ENCODE measurements around the gene SOCS1.

The SOCS1 gene

DNA sequence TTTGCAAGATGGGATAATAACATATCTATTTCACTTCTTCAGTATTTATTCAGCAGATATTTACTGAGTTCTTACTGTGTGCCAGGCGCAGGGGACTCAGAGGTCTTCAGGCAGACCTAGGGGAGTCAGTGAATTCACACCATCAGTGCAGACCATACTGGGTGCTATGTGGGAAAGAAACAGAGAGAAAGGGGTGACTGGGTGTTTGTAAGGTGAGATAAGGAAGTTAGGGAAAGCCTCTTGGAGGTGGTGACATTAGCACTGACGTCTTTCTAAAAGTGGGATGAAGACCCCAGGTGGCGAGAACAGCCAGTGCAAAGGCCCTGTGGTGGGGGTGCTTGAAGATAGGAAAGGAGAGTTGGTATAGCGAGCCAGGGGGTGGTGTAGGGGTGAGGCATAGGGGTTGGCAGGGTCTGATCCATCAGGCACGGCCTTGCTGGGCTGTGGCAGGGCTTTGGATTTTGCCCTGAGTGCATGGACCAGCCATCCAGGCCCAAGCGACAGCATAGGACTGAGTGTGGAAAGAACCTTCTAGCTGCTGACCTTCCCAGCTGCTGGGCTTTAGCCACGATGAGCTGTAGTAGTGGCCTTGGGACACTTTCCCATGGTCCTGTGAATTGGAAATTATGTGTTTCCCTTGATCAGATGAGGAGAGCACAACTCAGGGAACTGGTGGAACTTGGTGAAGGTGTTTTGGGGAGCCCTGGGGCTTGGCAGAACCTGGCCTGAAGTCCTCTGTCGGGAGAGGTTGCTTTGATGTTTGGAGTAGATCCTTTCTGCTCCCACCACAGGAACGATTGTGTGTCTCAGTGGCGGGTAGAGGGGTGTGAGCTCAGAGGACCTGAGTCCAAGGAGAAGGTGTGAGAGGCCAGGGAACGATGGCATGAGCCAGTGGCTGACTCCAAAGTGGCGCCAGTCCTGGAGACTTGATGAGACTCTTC lies 3.9 kb upstream of the SOCS1 start:
- TF ChIP-seq FOXP2 (optimal IDR thresholded peaks at IDR 0.05; ENCODE audit: borderline replicate concordance, extremely low read depth, extremely low read length, insufficient read depth) = no peak
- TF ChIP-seq POLR2AphosphoS5 (IDR thresholded peaks at IDR 0.05; ENCODE audit: low read depth, low read length) = no peak
- TF ChIP-seq, protein P1, sequence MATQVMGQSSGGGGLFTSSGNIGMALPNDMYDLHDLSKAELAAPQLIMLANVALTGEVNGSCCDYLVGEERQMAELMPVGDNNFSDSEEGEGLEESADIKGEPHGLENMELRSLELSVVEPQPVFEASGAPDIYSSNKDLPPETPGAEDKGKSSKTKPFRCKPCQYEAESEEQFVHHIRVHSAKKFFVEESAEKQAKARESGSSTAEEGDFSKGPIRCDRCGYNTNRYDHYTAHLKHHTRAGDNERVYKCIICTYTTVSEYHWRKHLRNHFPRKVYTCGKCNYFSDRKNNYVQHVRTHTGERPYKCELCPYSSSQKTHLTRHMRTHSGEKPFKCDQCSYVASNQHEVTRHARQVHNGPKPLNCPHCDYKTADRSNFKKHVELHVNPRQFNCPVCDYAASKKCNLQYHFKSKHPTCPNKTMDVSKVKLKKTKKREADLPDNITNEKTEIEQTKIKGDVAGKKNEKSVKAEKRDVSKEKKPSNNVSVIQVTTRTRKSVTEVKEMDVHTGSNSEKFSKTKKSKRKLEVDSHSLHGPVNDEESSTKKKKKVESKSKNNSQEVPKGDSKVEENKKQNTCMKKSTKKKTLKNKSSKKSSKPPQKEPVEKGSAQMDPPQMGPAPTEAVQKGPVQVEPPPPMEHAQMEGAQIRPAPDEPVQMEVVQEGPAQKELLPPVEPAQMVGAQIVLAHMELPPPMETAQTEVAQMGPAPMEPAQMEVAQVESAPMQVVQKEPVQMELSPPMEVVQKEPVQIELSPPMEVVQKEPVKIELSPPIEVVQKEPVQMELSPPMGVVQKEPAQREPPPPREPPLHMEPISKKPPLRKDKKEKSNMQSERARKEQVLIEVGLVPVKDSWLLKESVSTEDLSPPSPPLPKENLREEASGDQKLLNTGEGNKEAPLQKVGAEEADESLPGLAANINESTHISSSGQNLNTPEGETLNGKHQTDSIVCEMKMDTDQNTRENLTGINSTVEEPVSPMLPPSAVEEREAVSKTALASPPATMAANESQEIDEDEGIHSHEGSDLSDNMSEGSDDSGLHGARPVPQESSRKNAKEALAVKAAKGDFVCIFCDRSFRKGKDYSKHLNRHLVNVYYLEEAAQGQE (IDR thresholded peaks at IDR 0.05; ENCODE audit: insufficient read depth in 1 of 2, low read depth in 2 of 2, low read length in 2 of 2) = no peak
- no peak for TF ChIP-seq SIN3A (IDR thresholded peaks at IDR 0.05; ENCODE audit: borderline replicate concordance, insufficient read depth, low read length)
- no peak for TF ChIP-seq TAF1 (IDR thresholded peaks at IDR 0.05; ENCODE audit: borderline replicate concordance, insufficient read depth, low read length)

DNA sequence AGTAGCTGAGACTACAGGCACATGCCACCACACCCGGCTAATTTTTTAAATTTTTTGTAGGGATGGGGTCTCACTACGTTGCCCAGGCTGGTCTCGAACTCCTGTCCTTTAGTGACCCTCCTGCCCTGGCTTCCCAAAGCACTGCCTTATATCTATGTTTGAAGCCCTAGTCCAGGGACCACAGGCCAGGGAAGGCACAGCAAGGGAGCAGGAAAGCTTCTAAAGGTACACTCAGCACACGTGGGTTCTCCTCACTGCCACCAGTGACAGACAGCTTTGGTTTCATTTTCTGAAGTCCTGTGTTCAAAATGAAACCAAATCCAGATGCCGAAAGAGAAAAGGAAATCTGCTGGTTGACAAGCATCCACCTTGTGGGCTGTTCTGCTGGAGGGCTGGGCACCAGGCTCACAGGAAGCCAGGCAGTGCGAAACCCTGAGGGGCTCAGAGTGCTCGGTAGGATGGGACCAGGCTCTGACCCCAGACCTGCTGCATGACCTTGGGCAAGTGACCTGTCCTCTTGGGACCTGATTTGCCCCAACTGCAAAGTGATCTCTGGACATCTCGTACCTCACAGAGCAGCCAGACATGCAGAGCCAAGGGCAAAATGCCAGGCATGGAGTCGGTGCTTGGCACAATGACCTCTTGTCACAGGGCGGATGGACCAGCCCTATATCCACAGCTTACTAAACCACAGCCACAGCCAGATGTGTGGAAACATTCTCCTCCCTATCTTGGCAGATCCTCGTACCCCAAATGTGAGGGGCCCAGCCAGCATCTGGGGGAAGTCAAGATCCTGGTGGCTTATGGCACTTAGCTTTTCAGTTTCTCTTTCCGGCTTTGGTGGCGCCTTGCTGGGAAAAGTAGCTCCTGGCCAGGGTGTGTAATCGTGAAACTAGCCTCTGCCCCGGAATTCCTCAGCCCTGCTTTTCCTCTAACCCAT lies 2.8 kb upstream of the SOCS1 start:
- TF ChIP-seq FOXP2 (optimal IDR thresholded peaks at IDR 0.05; ENCODE audit: borderline replicate concordance, extremely low read depth, extremely low read length, insufficient read depth) = no peak
- TF ChIP-seq TAF1 (IDR thresholded peaks at IDR 0.05; ENCODE audit: borderline replicate concordance, insufficient read depth, low read length) = no peak
- TF ChIP-seq, protein P1 (IDR thresholded peaks at IDR 0.05; ENCODE audit: insufficient read depth in 1 of 2, low read depth in 2 of 2, low read length in 2 of 2) = no peak
- TF ChIP-seq SIN3A (IDR thresholded peaks at IDR 0.05; ENCODE audit: borderline replicate concordance, insufficient read depth, low read length) = no peak
- no peak for TF ChIP-seq POLR2AphosphoS5 (IDR thresholded peaks at IDR 0.05; ENCODE audit: low read depth, low read length)

DNA sequence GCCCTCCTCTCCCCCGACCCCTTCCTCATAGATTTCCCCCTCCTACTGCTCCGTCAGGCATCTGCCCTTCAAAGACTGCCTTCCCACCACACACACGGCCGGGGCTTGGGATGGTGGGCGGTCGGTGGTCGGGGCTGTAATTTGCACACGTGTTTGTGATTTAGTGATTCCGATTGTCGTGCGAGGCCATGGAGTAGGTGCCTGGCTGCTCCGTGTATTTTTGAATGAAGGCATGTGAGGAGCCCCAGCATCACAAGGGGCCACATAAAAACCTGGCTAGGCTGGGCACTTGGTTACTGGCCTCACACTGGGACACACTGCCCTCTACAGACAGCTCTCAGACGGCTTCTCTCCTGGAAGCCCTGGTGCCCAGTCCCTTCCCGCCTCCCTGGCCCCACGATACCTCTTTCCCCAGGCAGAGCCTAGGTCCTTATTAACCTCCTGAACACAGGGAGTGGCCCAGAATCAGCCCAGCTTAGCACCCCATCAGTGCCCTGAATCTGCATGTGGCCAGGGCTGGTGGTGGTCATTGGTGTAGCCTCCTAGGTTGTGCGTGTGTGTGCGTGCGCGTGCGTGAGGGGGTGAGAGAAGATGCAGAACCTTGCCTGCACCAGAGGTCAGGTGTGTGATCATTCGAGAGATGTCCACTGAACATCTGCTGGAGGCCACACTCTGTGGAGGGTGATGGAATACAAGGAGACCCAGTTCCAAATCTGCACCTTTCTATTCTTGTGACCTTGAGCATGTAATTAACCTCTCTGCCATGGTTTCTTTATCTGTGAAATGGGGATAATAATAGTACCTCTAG lies 1.3 kb upstream of the SOCS1 start:
- TF ChIP-seq SIN3A (IDR thresholded peaks at IDR 0.05; ENCODE audit: borderline replicate concordance, insufficient read depth, low read length) (0 out of 2 replicates have a peak, but pooled peaks have one; percentile 22), POLR2AphosphoS5 (IDR thresholded peaks at IDR 0.05; ENCODE audit: low read depth, low read length) (no peak), FOXP2 (optimal IDR thresholded peaks at IDR 0.05; ENCODE audit: borderline replicate concordance, extremely low read depth, extremely low read length, insufficient read depth) (no peak)
- TF ChIP-seq, protein P1 (IDR thresholded peaks at IDR 0.05; ENCODE audit: insufficient read depth in 1 of 2, low read depth in 2 of 2, low read length in 2 of 2) = no peak

DNA sequence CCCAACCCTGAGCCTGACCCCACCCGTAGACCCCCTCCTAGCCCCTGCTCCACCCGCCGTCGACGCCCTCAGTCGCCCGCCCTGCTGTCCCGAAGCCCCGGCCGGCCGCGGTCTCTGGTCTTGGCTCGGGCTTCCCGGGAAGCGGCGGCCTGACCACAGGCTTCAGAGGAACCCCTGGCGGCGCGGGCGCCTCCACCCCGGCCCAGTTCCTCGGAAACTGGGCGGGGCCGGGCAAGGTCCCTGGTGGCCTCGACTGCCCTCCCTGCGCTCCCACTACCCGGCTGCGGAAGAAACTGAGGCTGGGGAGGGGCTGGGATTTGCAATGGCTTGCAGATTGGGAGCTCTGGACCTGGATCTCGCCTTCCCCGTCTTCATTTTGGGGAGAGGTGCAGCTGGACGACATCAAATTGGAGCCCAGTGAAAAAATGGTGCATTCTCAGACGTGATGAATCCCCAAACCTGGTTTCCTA lies 692 bp upstream of the SOCS1 start:
- TF ChIP-seq TAF1 (IDR thresholded peaks at IDR 0.05; ENCODE audit: borderline replicate concordance, insufficient read depth, low read length) (no peak), POLR2AphosphoS5 (IDR thresholded peaks at IDR 0.05; ENCODE audit: low read depth, low read length) (no peak), FOXP2 (optimal IDR thresholded peaks at IDR 0.05; ENCODE audit: borderline replicate concordance, extremely low read depth, extremely low read length, insufficient read depth) (no peak), SIN3A (IDR thresholded peaks at IDR 0.05; ENCODE audit: borderline replicate concordance, insufficient read depth, low read length) (no peak)
- TF ChIP-seq, protein P1 (IDR thresholded peaks at IDR 0.05; ENCODE audit: insufficient read depth in 1 of 2, low read depth in 2 of 2, low read length in 2 of 2) = no peak

Measured in PFSK-1 (cell line).